Peyer's patch (tissue), 4 donors: Measurements from ENCODE around the gene PPP3R1. TPM values are rescaled to one million over a fixed set of nuclear protein-coding genes. Genes with fewer than 3 reads are reported as not detected.

Experiments
- DNase-seq, 3 donors: peaks; one replicate each; pipeline ENCODE4 v3.0.0-alpha.2; 2017 to 2019
- H3K27ac ChIP-seq, 4 donors: fragments of 200-600 bp; sonication (generic); one replicate each; pipeline ENCODE4 v1.5.1; 2016 to 2019
- H3K27me3 ChIP-seq, 2 donors: fragments of 200-600 bp; sonication (generic); one replicate each; pipeline ENCODE4 v1.5.1; 2019
- H3K36me3 ChIP-seq, 3 donors: fragments of 200-600 bp; sonication (generic); one replicate each; pipeline ENCODE4 v1.5.1; 2016 to 2019
- H3K4me1 ChIP-seq, 4 donors: fragments of 200-600 bp; sonication (generic); one replicate each; pipeline ENCODE4 v1.5.1; 2016 to 2019
- H3K4me3 ChIP-seq, 4 donors: fragments of 200-600 bp; sonication (generic); 1 replicate in 3 of 4; 2 replicates in 1 of 4; pipeline ENCODE4 v1.5.1; 2016 to 2019; ENCODE audit warnings: mild to moderate bottlenecking in 1 of 4
- H3K9me3 ChIP-seq, 4 donors: fragments of 200-600 bp; sonication (generic); one replicate each; pipeline ENCODE4 v1.5.1; 2016 to 2019; ENCODE audit warnings: mild to moderate bottlenecking in 1 of 4
- CTCF ChIP-seq, 6 experiments: fragments of 450-650 bp in 4 of 6; fragments of 200-600 bp in 2 of 6; sonication (generic) in 1 of 6; IDR thresholded peaks; one replicate each; pipeline ENCODE4 v1.5.1; 2017 to 2019; ENCODE audit warnings: antibody characterized with exemption in 6 of 6, mild to moderate bottlenecking in 3 of 6, moderate library complexity in 1 of 6
- POLR2A ChIP-seq, 2 donors: fragments of 450-650 bp; IDR thresholded peaks; one replicate each; pipeline ENCODE4 v1.5.1; 2017; ENCODE audit warnings: antibody characterized with exemption in 2 of 2, mild to moderate bottlenecking in 2 of 2, moderate library complexity in 2 of 2
- total RNA-seq, 4 donors: library from RNA; depleted of rRNA; stranded (reverse); fragments of >200 nt; gene quantifications; one replicate each; pipeline ENCODE4 v1.1.0, GENCODE V29; 2016

Gene PPP3R1
- total RNA-seq, 4 donors from 2014 or later: 18.5 to 33.8 (median 25.4) TPM

GRCh38 chr2:68225119-68225632, 27.2 kb downstream of the PPP3R1 start:
- Histone ChIP-seq H3K27ac (peak overlapping the region in 1 of 4 donors; percentile 2), H3K27me3 (no peaks in the 10 kb centered on the region)
- peak in 1 of 3 donors; percentile 63 for DNase-seq

GRCh38 chr2:68223419-68223818, 28.9 kb downstream of the PPP3R1 start:
- Histone ChIP-seq H3K4me3 (no peak overlapping the region), H3K27me3 (no peaks in the 10 kb centered on the region), H3K36me3 (no peaks in the 10 kb centered on the region), H3K4me1 (peaks cover 0 to 15% (median 2%) of the 10 kb centered on the region in 4 donors), H3K9me3 (no peaks in the 10 kb centered on the region), H3K27ac (no peak overlapping the region)
- TF ChIP-seq CTCF (IDR thresholded peaks at IDR 0.05) (no peak), POLR2A (IDR thresholded peaks at IDR 0.05) (no peak)
- no peak for DNase-seq

More at GRCh38 chr2:68225119-68225632, 27.2 kb downstream of the PPP3R1 start:
- peak in 1 of 6 experiments; percentile 15 for TF ChIP-seq CTCF (IDR thresholded peaks at IDR 0.05)
- no peak for TF ChIP-seq POLR2A (IDR thresholded peaks at IDR 0.05)
- H3K9me3 ChIP-seq: no peaks in the 10 kb centered on the region
- no peak overlapping the region for H3K4me3 ChIP-seq
- peaks cover 0 to 14% (median 2%) of the 10 kb centered on the region in 4 donors for H3K4me1 ChIP-seq
- H3K36me3 ChIP-seq: no peaks in the 10 kb centered on the region

GRCh38 chr2:68222287-68222686, 30.0 kb downstream of the PPP3R1 start:
- Histone ChIP-seq H3K27ac (no peak overlapping the region), H3K9me3 (no peaks in the 10 kb centered on the region), H3K4me1 (peaks cover 0 to 25% (median 2%) of the 10 kb centered on the region in 4 donors), H3K36me3 (no peaks in the 10 kb centered on the region), H3K27me3 (no peaks in the 10 kb centered on the region), H3K4me3 (no peak overlapping the region)
- no peak for DNase-seq
- no peak for TF ChIP-seq POLR2A (IDR thresholded peaks at IDR 0.05)
- TF ChIP-seq CTCF (IDR thresholded peaks at IDR 0.05): no peak

GRCh38 chr2:68218343-68218901, 33.9 kb downstream of the PPP3R1 start:
- Histone ChIP-seq H3K4me1 (peaks cover 0 to 17% (median 0%) of the 10 kb centered on the region in 4 donors), H3K4me3 (no peak overlapping the region)
- TF ChIP-seq CTCF (IDR thresholded peaks at IDR 0.05) (no peak), POLR2A (IDR thresholded peaks at IDR 0.05) (no peak)

GRCh38 chr2:68217729-68218128, 34.6 kb downstream of the PPP3R1 start:
- DNase-seq: no peak
- Histone ChIP-seq H3K27me3 (no peaks in the 10 kb centered on the region), H3K4me1 (peaks cover 0 to 17% (median 0%) of the 10 kb centered on the region in 4 donors)

More at GRCh38 chr2:68218343-68218901, 33.9 kb downstream of the PPP3R1 start:
- Histone ChIP-seq H3K27me3 (no peaks in the 10 kb centered on the region), H3K27ac (no peak overlapping the region), H3K36me3 (no peaks in the 10 kb centered on the region), H3K9me3 (no peaks in the 10 kb centered on the region)
- DNase-seq: no peak

More at GRCh38 chr2:68217729-68218128, 34.6 kb downstream of the PPP3R1 start:
- Histone ChIP-seq H3K4me3 (no peak overlapping the region), H3K36me3 (no peaks in the 10 kb centered on the region), H3K27ac (no peak overlapping the region), H3K9me3 (no peaks in the 10 kb centered on the region)
- TF ChIP-seq POLR2A (IDR thresholded peaks at IDR 0.05): no peak
- TF ChIP-seq CTCF (IDR thresholded peaks at IDR 0.05): no peak
